Measurements from ENCODE around the gene URAD.
"Not testable (repeated sequence)": the region's sequence is repeated elsewhere in the genome, so short reads cannot be mapped to it uniquely, and the experiment has no call there.

Gene URAD

GRCh38 chr13:27969866-27970229 lies 18.6 kb downstream of the URAD start:
- DNase-seq, result no peak

DNA sequence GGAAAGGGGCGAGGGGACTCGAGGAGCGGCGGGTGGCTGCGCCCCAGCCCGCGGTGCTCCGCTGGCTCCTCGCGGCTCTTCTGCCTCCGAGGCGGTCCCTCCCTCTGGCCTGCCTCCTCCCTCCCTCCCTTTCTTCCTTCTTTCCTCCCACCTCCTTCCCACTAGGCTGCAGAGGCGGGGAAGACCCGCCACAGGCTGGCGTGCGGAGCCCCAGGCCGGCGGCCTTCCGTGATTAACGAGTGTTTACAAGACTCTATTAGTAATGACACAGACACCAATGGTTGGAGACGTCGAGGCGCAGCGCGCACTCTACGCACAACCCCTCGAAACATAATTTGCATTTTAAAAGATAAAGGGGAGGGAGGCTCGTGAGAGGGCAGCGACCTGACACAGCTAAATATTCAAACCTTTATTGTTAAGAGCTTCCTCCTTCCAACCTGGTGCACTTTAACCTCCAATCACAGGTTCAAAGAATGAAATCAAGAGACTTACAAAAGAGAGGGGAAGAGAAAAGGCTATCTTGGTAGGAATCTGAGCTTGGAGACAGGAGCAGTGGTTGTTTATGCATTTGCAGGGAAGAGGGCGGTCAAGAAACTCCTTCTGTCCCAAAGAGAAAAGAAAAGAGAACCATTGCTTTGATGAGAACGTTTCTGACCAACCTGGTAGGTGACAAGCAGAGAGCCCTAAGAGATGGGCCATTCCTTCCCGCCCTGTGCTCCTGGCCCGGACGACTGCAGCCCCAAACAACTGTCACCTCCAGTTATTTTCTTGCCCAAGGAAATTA lies 19.2 kb downstream of the URAD start, which contains the start of gene CDX2:
TSS of gene CDX2 (minus strand) at position 234 of the 784 bp plus-strand sequence. CDS start 309 bp downstream, outside the sequence.
- DNase-seq, result no peak

DNA sequence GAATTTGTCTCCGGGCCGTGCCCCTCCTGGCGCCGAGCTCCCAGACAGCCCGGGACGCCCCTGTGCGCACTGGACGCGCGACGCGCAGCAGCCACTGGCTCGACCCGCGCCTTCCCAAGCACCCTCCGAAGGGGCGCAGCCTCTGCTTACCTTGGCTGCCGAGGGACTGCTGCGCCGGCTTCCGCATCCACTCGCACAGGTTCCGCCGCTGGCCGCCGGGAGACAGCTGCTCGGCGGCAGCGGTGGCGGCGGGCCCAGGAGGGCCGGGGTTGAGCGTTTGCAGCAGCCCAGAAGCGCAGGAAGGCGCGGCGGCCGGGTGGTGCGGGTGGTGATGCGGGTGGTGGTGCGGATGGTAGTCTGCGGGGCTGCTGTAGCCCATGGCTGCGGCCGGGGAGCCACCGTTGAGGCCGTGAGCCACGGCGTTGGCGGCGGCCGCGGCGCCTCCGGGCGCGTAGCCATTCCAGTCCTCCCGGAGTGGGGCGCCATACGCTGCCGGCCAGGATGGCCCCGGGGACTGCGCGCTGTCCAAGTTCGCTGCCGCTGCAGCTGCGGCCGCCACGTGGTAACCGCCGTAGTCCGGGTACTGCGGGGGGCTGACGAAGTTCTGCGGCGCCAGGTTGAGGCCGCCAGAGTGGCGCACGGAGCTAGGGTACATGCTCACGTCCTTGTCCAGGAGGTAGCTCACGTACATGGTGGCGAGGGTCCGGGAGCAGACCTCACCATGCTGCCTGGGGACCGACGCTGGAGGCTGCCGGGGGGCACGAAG lies 20.0 kb downstream of the URAD start:
- DNase-seq, result no peak

DNA sequence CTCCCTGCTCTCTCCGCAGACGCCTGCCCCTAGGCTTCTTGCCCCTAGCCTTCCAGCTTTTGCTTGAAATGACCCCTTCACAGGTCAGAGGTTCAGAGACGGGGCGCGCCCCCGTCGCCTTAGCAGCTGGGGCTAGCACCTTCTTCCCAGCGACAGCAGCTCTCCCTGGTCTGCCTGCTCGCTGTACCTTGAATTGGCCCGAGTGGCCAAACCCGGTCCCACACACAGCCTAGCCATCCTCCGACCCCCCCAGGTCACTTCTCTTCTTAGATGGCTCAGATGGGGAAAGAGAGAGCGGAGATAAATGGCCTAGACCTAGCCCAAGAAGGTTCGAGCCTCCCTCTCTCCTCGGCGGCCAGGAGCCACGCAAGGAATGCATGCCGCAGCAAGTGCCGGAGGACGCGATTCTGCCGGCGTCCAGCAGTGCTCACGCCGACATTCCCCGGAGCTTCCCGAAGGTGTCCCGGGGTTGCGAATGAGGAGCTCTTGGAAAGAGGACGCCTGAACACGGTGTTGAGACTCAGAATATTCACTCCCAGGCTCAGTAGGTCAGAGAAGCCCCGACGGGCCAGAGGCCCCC lies 20.7 kb downstream of the URAD start:
- no peak for DNase-seq

GRCh38 chr13:27967203-27967735 lies 21.2 kb downstream of the URAD start:
- DNase-seq, result peak; percentile 60

- no peak for DNase-seq
These were observed 21.8 kb downstream of the URAD start for GRCh38 chr13:27966641-27967202.

DNA sequence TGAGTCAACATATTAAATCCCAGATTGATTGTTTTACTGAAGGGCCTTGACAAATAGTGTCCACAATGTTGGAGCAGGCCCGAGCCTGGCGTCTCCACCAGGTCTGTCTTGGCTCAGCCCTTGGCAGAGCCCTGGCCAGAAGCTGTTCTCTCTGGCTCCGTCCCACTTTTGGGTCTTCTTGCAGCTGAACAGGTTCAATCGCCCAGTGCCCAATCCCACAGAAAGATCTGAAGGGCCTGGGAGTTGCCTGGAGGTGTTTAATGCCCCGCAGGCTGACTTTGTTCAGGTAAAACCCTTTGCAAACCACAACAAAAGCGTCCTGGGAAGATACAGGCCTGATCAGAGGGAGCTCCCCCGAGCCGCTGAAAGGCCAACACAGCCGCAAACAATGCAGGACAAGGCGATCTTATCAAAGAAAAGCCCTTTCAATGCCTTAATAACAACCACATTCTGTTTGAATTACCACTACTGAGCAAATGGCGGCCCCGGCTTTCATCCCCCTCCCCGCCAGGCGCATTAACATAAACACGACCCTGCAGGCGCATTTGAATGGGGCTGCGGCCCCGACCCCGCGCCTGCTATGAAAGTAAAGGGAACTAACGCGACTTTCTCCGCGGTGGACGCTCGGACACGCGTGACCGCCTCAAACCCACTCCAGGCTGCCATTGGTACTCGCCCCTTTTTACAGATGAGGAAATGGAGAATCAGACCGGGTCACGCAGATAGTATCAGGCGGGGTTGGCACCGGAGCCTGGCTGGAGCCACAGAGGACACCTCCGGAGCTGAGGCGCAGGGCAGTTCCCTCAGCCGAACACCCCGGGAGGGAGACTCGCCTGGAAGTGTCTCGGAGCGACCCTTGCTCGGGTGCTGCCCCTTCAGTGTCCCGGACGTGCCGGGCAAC lies 22.5 kb downstream of the URAD start:
- DNase-seq, result no peak

GRCh38 chr13:27965343-27965739 lies 23.2 kb downstream of the URAD start:
- DNase-seq, result no peak

DNA sequence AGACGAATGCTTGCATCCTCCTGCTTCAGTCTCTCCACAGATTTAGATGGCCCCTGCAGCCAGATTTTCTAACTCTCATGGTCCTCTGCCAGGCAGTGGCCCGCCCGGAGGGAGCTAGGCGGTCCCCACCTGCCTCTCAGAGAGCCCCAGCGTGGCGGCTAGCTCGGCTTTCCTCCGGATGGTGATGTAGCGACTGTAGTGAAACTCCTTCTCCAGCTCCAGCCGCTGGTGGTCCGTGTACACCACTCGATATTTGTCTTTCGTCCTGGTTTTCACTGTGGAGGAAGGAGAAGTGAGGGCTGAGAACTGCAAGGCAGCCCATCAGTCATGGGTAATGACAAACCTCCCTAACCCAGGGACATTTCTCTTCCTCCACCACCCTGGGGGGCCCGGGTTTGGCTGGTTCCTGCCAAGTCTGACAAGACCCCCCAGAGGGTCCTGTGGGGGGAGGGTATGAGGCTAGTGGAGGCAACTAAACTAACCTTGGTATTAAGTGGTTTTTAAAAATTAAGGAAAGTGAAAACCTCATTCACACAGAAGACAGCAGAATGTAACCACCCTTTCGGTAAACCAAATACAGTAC lies 23.7 kb downstream of the URAD start:
- no peak for DNase-seq

DNA sequence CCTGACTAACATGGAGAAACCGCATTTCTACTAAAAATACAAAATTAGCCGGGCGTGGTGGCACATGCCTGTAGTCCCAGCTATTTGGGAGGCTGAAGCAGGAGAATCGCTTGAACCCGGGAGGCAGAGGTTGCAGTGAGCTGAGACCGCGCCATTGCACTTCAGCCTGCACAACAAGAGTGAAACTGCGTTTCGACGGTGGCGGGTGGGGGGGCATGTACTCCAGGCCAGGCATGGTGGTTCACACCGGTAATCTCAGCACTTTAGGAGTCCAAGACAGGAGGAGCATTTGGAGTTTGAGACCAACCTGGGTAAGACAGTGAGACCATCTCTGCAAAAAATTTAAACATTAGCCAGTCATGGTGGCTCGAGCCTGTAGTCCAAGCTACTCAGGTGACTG lies 24.3 kb downstream of the URAD start:
- not testable (repeated sequence) for DNase-seq

DNA sequence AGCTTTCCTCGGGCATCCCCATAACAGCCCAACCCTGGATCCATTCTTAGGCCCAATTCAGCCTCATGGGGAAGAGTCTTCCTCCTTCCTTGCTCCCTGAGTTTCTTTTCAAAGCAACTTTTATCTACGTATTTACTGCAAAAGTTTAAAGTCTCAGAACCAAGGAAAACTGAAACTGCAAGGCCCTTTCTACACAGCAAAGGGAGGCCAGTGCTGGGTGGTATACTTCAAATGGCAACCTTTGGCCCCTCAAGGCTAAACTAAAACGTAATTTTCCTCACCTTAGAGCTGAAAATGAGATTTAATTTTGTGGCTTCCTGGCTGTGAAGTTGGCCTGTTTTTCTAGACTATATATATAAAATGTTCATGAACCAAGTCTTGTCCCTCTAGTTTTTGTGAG lies 25.0 kb downstream of the URAD start:
- no peak for DNase-seq

DNA sequence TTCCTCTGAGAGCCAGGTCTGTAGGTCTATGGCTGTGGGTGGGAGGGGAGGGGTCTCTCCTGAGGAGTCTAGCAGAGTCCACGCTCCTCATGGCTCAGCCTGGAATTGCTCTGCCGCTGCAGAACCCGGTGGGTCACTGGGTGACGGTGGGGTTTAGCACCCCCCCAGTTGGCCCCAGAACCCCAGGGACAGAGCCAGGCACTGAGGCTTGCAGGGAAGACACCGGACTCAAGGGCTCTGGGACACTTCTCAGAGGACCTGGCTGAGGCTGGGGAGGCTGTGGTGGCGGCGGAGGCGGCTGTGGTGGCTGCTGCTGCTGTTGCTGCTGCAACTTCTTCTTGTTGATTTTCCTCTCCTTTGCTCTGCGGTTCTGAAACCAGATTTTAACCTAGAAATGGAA lies 25.5 kb downstream of the URAD start:
- DNase-seq, result no peak

DNA sequence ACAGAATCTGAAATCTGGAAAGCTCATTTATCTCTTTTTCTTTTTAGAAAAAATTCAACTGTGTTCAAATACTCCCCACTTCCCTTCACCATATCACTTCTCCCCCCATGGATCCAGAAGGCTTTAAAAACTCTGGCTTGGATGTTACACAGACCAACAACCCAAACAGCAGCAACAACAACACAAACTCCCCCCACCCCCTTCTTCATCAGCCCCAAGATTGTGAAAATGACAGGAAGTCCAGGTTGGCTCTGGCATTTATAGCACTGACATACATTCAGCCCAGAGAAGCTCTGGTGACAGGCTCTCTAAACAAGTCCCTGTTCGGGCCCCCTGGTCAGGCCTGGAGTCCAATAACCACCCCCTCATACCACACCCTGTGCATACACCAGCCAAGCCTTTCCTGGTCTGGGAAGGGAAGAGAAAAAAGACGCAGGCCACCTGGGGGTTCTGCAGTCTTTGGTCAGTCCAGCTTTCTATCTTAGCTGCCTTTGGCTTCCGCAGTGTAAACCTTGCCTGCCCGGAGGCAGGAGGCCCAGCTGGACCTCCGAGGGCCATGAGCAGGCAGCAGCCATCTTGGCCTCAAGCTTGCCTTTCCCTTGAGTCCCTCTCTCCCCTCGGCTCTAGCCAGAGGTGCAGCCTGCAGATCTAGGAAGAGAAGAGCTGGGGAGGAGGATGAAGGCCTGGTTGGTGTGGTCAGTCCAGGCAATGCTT lies 26.2 kb downstream of the URAD start:
- DNase-seq, result no peak

GRCh38 chr13:27961227-27962085 lies 27.0 kb downstream of the URAD start:
- no peak for DNase-seq

GRCh38 chr13:27960362-27961226 lies 27.9 kb downstream of the URAD start:
- peak; percentile 61 for DNase-seq

GRCh38 chr13:27959976-27960361 lies 28.5 kb downstream of the URAD start:
- no peak for DNase-seq

GRCh38 chr13:27956576-27957300 lies 31.8 kb downstream of the URAD start:
- DNase-seq, result no peak

GRCh38 chr13:27955014-27955591 lies 33.4 kb downstream of the URAD start:
- no peak for DNase-seq

All from hematopoietic multipotent progenitor cell treated with erythropoietin and hydrocortisone succinate and interleukin-3 and kit ligand, for 4 days (in vitro differentiated cells).